Measurements from ENCODE around the gene ARHGAP45. TPM values are rescaled to one million over a fixed set of nuclear protein-coding genes. Genes with fewer than 3 reads are reported as not detected.

Gene ARHGAP45
- total and polyA plus RNA-seq, 3 donors from 2014 or later: 14.1 to 31.7 (median 20.7) TPM

- no peaks in the 10 kb centered on the region for H3K36me3 ChIP-seq (ENCODE audit: low read depth, missing control alignments)
- WGBS, 2 donors: 9 to 11% methylated on average over 20 to 21 of the region's 21 CpGs
- H3K4me1 ChIP-seq: peaks cover 4% of the 10 kb centered on the region
These were observed 3.6 kb downstream of the ARHGAP45 start for GRCh38 chr19:1070576-1070930.

GRCh38 chr19:1070931-1071791 lies 4.2 kb downstream of the ARHGAP45 start:
- H3K27me3 ChIP-seq: peaks cover 4% of the 10 kb centered on the region
- H3K36me3 ChIP-seq (ENCODE audit: low read depth, missing control alignments): no peaks in the 10 kb centered on the region
- H3K4me1 ChIP-seq: peaks cover 4% of the 10 kb centered on the region
- no peak for DNase-seq
- 4 to 17% methylated on average over 5 to 69 of the region's 99 CpGs for WGBS, 2 donors
- H3K4me3 ChIP-seq: peak overlapping the region in 1 of 2 donors; percentile 24
- TF ChIP-seq POLR2A (IDR thresholded peaks at IDR 0.05) (no peak), CTCF (IDR thresholded peaks at IDR 0.05) (no peak)
- intact Hi-C loops (cut with DNase I; ENCODE audit: low total_unique reads): no loop called here
- no peak overlapping the region for H3K27ac ChIP-seq
- H3K9me3 ChIP-seq: no peaks in the 10 kb centered on the region

More at GRCh38 chr19:1070576-1070930, 3.6 kb downstream of the ARHGAP45 start:
- peaks cover 4% of the 10 kb centered on the region for H3K27me3 ChIP-seq
- H3K27ac ChIP-seq: no peak overlapping the region
- intact Hi-C loops (cut with DNase I; ENCODE audit: low total_unique reads): no loop called here
- TF ChIP-seq POLR2A (IDR thresholded peaks at IDR 0.05): no peak
- no peak for TF ChIP-seq CTCF (IDR thresholded peaks at IDR 0.05)
- H3K4me3 ChIP-seq: no peak overlapping the region
- DNase-seq: no peak
- H3K9me3 ChIP-seq: no peaks in the 10 kb centered on the region

GRCh38 chr19:1072371-1073015 lies 5.5 kb downstream of the ARHGAP45 start:
- 76 to 85% methylated on average over 10 to 11 of the region's 11 CpGs for WGBS, 2 donors
- no peaks in the 10 kb centered on the region for H3K36me3 ChIP-seq (ENCODE audit: low read depth, missing control alignments)

GRCh38 chr19:1073063-1073955 lies 6.3 kb downstream of the ARHGAP45 start:
- Histone ChIP-seq H3K4me3 (no peak overlapping the region), H3K4me1 (no peaks in the 10 kb centered on the region), H3K36me3 (ENCODE audit: low read depth, missing control alignments) (no peaks in the 10 kb centered on the region), H3K27me3 (peaks cover 4% of the 10 kb centered on the region), H3K9me3 (no peaks in the 10 kb centered on the region), H3K27ac (no peak overlapping the region)
- WGBS, 2 donors: 72 to 84% methylated on average over 9 to 30 of the region's 30 CpGs
- no peak for DNase-seq
- intact Hi-C loops (cut with DNase I; ENCODE audit: low total_unique reads): no loop called here
- TF ChIP-seq CTCF (IDR thresholded peaks at IDR 0.05) (no peak), POLR2A (IDR thresholded peaks at IDR 0.05) (no peak)

More at GRCh38 chr19:1072371-1073015, 5.5 kb downstream of the ARHGAP45 start:
- TF ChIP-seq CTCF (IDR thresholded peaks at IDR 0.05): no peak
- no peak for TF ChIP-seq POLR2A (IDR thresholded peaks at IDR 0.05)
- H3K9me3 ChIP-seq: no peaks in the 10 kb centered on the region
- H3K4me3 ChIP-seq: no peak overlapping the region
- no peaks in the 10 kb centered on the region for H3K4me1 ChIP-seq
- intact Hi-C loops (cut with DNase I; ENCODE audit: low total_unique reads): no loop called here
- H3K27me3 ChIP-seq: peaks cover 4% of the 10 kb centered on the region
- no peak for DNase-seq
- no peak overlapping the region for H3K27ac ChIP-seq

All from testis (tissue), 3 donors.